ENCODE data around the gene HOXB5. TPM values are rescaled to one million over a fixed set of nuclear protein-coding genes. Genes with fewer than 3 reads are reported as not detected.

Gene HOXB5
- total RNA-seq, 1 experiment from 2014 or later = not detected

- H3K4me1 ChIP-seq (ENCODE audit: insufficient read depth, low read length) = no peaks in the 10 kb centered on the region
- H3K27me3 ChIP-seq (ENCODE audit: insufficient read depth, low read length) = peaks cover 99% of the 10 kb centered on the region
- no peak overlapping the region for H3K23ac ChIP-seq (ENCODE audit: insufficient read length, low read depth, low read length)
- H3K9ac ChIP-seq (ENCODE audit: extremely low read depth, insufficient read length, low read length) = no peak overlapping the region
- no peaks in the 10 kb centered on the region for H4K20me1 ChIP-seq (ENCODE audit: control insufficient read depth, insufficient read depth, insufficient read length)
- H3K23me2 ChIP-seq (ENCODE audit: insufficient read length, low read depth, low read length, poor library complexity, severe bottlenecking) = no peaks in the 10 kb centered on the region
- no peak overlapping the region for H2BK120ac ChIP-seq (ENCODE audit: low read depth, low read length, poor library complexity, severe bottlenecking)
- H3K27ac ChIP-seq (ENCODE audit: insufficient read length, low read depth, low read length) = no peak overlapping the region
- Mint-ChIP-seq H3K36me3 (ENCODE audit: insufficient read depth in 1 of 3, low read depth in 3 of 3) (no peaks in the 10 kb centered on the region), H3K4me3 (peak overlapping the region in 1 of 2 experiments; percentile 60; a peak in 2 of 5 replicates), H3K27me3 (ENCODE audit: low read depth) (peaks cover 100% of the 10 kb centered on the region), H3K27ac (no peak overlapping the region; a peak in 1 of 7 replicates), H3K9me3 (peaks cover 4 to 21% of the 10 kb centered on the region in 2 experiments; a peak in 2 of 5 replicates), H3K4me1 (peaks cover 8 to 34% of the 10 kb centered on the region in 2 experiments)
- H3K79me2 ChIP-seq (ENCODE audit: insufficient read depth, low read length) = no peaks in the 10 kb centered on the region
- no peak overlapping the region for H3K18ac ChIP-seq (ENCODE audit: insufficient read length, low read depth, low read length)
- no peak overlapping the region for H3K4me2 ChIP-seq (ENCODE audit: insufficient read depth, insufficient read length, low read length)
- no peak overlapping the region for H3K56ac ChIP-seq (ENCODE audit: insufficient read length, low read depth, low read length)
- whole genome bisulfite sequencing (ENCODE audit: extremely low coverage, insufficient read length, low lambda C conversion rate) = no CpG with 5 or more reads among the region's 54 CpGs
- no peak overlapping the region for H4K91ac ChIP-seq (ENCODE audit: insufficient read length, low read depth, low read length)
- no peak overlapping the region for H3T11ph ChIP-seq (ENCODE audit: low read length)
- H3K14ac ChIP-seq (ENCODE audit: insufficient read depth, low read length) = no peak overlapping the region
- DNase-seq = no peak
- no peak overlapping the region for H4K8ac ChIP-seq (replicated peaks; ENCODE audit: insufficient read length, low read depth, low read length)
- H2BK20ac ChIP-seq (ENCODE audit: low read depth, low read length, poor library complexity, severe bottlenecking) = no peak overlapping the region
- H3K4ac ChIP-seq (ENCODE audit: low read depth, low read length) = no peak overlapping the region
- no peak overlapping the region for H2AK5ac ChIP-seq (ENCODE audit: insufficient read length, low read length)
- H2AFZ ChIP-seq (ENCODE audit: low read length) = no peak overlapping the region
- no peak overlapping the region for H2BK15ac ChIP-seq (ENCODE audit: low read depth, low read length)
- no peak overlapping the region for H4K5ac ChIP-seq (ENCODE audit: insufficient read length, low read depth, low read length)
- no peak overlapping the region for H2BK12ac ChIP-seq (ENCODE audit: insufficient read length, low read depth, low read length)
- no peaks in the 10 kb centered on the region for H3K9me3 ChIP-seq (ENCODE audit: control insufficient read depth, low read depth, low read length)
- no peaks in the 10 kb centered on the region for H3K79me1 ChIP-seq (ENCODE audit: insufficient read depth, low read depth, low read length, poor library complexity, severe bottlenecking)
- TF ChIP-seq CTCF (conservative IDR thresholded peaks at IDR 0.05) = no peak
- H2BK5ac ChIP-seq (ENCODE audit: insufficient read length, low read length) = no peak overlapping the region
Observed at GRCh38 chr17:48596000-48596734, 2.6 kb upstream of the HOXB5 start.
